ENCODE measurements around the gene COL6A3.
"Not testable (repeated sequence)": the region's sequence is repeated elsewhere in the genome, so short reads cannot be mapped to it uniquely, and the experiment has no call there.

Gene COL6A3

GRCh38 chr2:237316339-237316738, 97.6 kb downstream of the COL6A3 start:
- DNase-seq (ENCODE audit: low read depth in 3 of 3), result no peak

GRCh38 chr2:237315829-237316225, 98.1 kb downstream of the COL6A3 start:
- DNase-seq (ENCODE audit: low read depth in 3 of 3), result no peak

- DNase-seq (ENCODE audit: low read depth in 3 of 3), result no peak
Measured at GRCh38 chr2:237315170-237315828, 98.7 kb downstream of the COL6A3 start.

- DNase-seq (ENCODE audit: low read depth in 3 of 3), result no peak
Measured at GRCh38 chr2:237314681-237315080, 99.3 kb downstream of the COL6A3 start.

GRCh38 chr2:237314198-237314597, 99.8 kb downstream of the COL6A3 start:
- no peak for DNase-seq (ENCODE audit: low read depth in 3 of 3)

GRCh38 chr2:237312021-237312755, 101.8 kb downstream of the COL6A3 start:
- DNase-seq (ENCODE audit: low read depth in 3 of 3), result no peak

- no peak for DNase-seq (ENCODE audit: low read depth in 3 of 3)
Measured at GRCh38 chr2:237310515-237311114, 103.3 kb downstream of the COL6A3 start.

GRCh38 chr2:237309416-237309815, 104.5 kb downstream of the COL6A3 start:
- DNase-seq (ENCODE audit: low read depth in 3 of 3), result no peak

- no peak for DNase-seq (ENCODE audit: low read depth in 3 of 3)
Measured at GRCh38 chr2:237309011-237309410, 105.0 kb downstream of the COL6A3 start.

GRCh38 chr2:237307474-237307873, 106.5 kb downstream of the COL6A3 start:
- no peak for DNase-seq (ENCODE audit: low read depth in 3 of 3)

GRCh38 chr2:237306787-237307170, 107.2 kb downstream of the COL6A3 start:
- DNase-seq (ENCODE audit: low read depth in 3 of 3), result no peak

GRCh38 chr2:237306083-237306786, 107.7 kb downstream of the COL6A3 start:
- no peak for DNase-seq (ENCODE audit: low read depth in 3 of 3)

- DNase-seq (ENCODE audit: low read depth in 3 of 3), result no peak
Measured at GRCh38 chr2:237305579-237305978, 108.4 kb downstream of the COL6A3 start.

- no peak for DNase-seq (ENCODE audit: low read depth in 3 of 3)
Measured at GRCh38 chr2:237304763-237305514, 109.0 kb downstream of the COL6A3 start.

GRCh38 chr2:237303244-237303643, 110.7 kb downstream of the COL6A3 start:
- not testable (repeated sequence) for DNase-seq (ENCODE audit: low read depth in 3 of 3)

GRCh38 chr2:237301595-237301994, 112.4 kb downstream of the COL6A3 start:
- no peak for DNase-seq (ENCODE audit: low read depth in 3 of 3)

GRCh38 chr2:237300739-237301138, 113.2 kb downstream of the COL6A3 start:
- no peak for DNase-seq (ENCODE audit: low read depth in 3 of 3)

GRCh38 chr2:237299906-237300305, 114.1 kb downstream of the COL6A3 start:
- no peak for DNase-seq (ENCODE audit: low read depth in 3 of 3)

- no peak for DNase-seq (ENCODE audit: low read depth in 3 of 3)
Measured at GRCh38 chr2:237298151-237299118, 115.5 kb downstream of the COL6A3 start.

- no peak for DNase-seq (ENCODE audit: low read depth in 3 of 3)
Measured at GRCh38 chr2:237297421-237298150, 116.4 kb downstream of the COL6A3 start.
